Measurements from ENCODE around the gene C2orf68. TPM values are rescaled to one million over a fixed set of nuclear protein-coding genes. Genes with fewer than 3 reads are reported as not detected.
A peak's percentile ranks its signal among the peaks of the same experiment; 100 is the strongest.

The C2orf68 gene
- polyA plus RNA-seq, 3 donors = 24.2 to 32.9 (median 30.7) TPM

- Mint-ChIP-seq H3K4me3 (no peak overlapping the region), H3K36me3 (peaks cover 44 to 59% of the 10 kb centered on the region in 2 donors), H3K27me3 (ENCODE audit: low read depth in 3 of 3) (no peaks in the 10 kb centered on the region), H3K4me1 (peaks cover 28% of the 10 kb centered on the region), H3K9me3 (peaks cover 0 to 4% (median 0%) of the 10 kb centered on the region in 7 donors), H3K27ac (peak overlapping the region in 3 of 7 donors; percentile 36 to 72 (median 49))
- Histone ChIP-seq H3K9ac (ENCODE audit: insufficient read depth, low read length, poor library complexity, severe bottlenecking) (no peak overlapping the region), H2AFZ (ENCODE audit: insufficient read depth, low read depth, low read length, poor library complexity, severe bottlenecking) (no peak overlapping the region), H3K36me3 (replicated peaks in 1 of 2; ENCODE audit: control insufficient read depth in 1 of 2, insufficient read depth in 2 of 2, low read length in 2 of 2) (peaks cover 35 to 56% of the 10 kb centered on the region in 2 donors), H3K27ac (ENCODE audit: low read depth in 1 of 2, low read length in 2 of 2) (no peak overlapping the region), H3K4me3 (replicated peaks in 1 of 3; ENCODE audit: low read depth in 2 of 3, low read length in 3 of 3) (no peak overlapping the region), H3K9me3 (replicated peaks in 1 of 2; ENCODE audit: control insufficient read depth in 1 of 2, insufficient read depth in 1 of 2, low read length in 2 of 2) (no peaks in the 10 kb centered on the region), H3K4me2 (replicated peaks; ENCODE audit: extremely low read depth, low read length, poor library complexity, severe bottlenecking) (no peak overlapping the region), H4K20me1 (ENCODE audit: insufficient read depth, low read length) (no peaks in the 10 kb centered on the region), H3K27me3 (ENCODE audit: control insufficient read depth in 2 of 2, insufficient read depth in 2 of 2, low read length in 2 of 2) (no peaks in the 10 kb centered on the region), H3K79me2 (ENCODE audit: insufficient read depth, low read length) (peaks cover 55% of the 10 kb centered on the region), H3K4me1 (ENCODE audit: control insufficient read depth in 1 of 2, insufficient read depth in 2 of 2, low read length in 2 of 2) (peaks cover 24 to 29% of the 10 kb centered on the region in 2 donors)
- WGBS (ENCODE audit: insufficient coverage) = no CpG with 5 or more reads among the region's 1 CpG
- TF ChIP-seq CTCF (IDR thresholded peaks at IDR 0.05) = no peak
- intact Hi-C loops (cut with micrococcal nuclease) = no loop called here
- no peak for DNase-seq
Measured at GRCh38 chr2:85558160-85558559, 53.7 kb downstream of the C2orf68 start.

- H3K36me3 ChIP-seq (replicated peaks in 1 of 2; ENCODE audit: control insufficient read depth in 1 of 2, insufficient read depth in 2 of 2, low read length in 2 of 2) = peaks cover 43 to 66% of the 10 kb centered on the region in 2 donors
- intact Hi-C loops (cut with micrococcal nuclease) = no loop called here
- H3K4me1 ChIP-seq (ENCODE audit: control insufficient read depth in 1 of 2, insufficient read depth in 2 of 2, low read length in 2 of 2) = peaks cover 16 to 21% of the 10 kb centered on the region in 2 donors
- peaks cover 54 to 69% of the 10 kb centered on the region in 2 donors for H3K36me3 Mint-ChIP-seq
- H3K4me1 Mint-ChIP-seq = peaks cover 26% of the 10 kb centered on the region
- no peak for DNase-seq
- H3K27ac ChIP-seq (ENCODE audit: low read depth in 1 of 2, low read length in 2 of 2) = no peak overlapping the region
- H3K9ac ChIP-seq (ENCODE audit: insufficient read depth, low read length, poor library complexity, severe bottlenecking) = no peak overlapping the region
- no peak overlapping the region for H3K4me3 Mint-ChIP-seq
- 86% methylated on average over 2 of the region's 5 CpGs for WGBS (ENCODE audit: insufficient coverage)
- no peak overlapping the region for H3K4me2 ChIP-seq (replicated peaks; ENCODE audit: extremely low read depth, low read length, poor library complexity, severe bottlenecking)
- no peaks in the 10 kb centered on the region for H3K27me3 Mint-ChIP-seq (ENCODE audit: low read depth in 3 of 3)
- no peaks in the 10 kb centered on the region for H4K20me1 ChIP-seq (ENCODE audit: insufficient read depth, low read length)
- no peaks in the 10 kb centered on the region for H3K9me3 ChIP-seq (replicated peaks in 1 of 2; ENCODE audit: control insufficient read depth in 1 of 2, insufficient read depth in 1 of 2, low read length in 2 of 2)
- H3K27ac Mint-ChIP-seq = no peak overlapping the region
- no peak overlapping the region for H2AFZ ChIP-seq (ENCODE audit: insufficient read depth, low read depth, low read length, poor library complexity, severe bottlenecking)
- H3K4me3 ChIP-seq (replicated peaks in 1 of 3; ENCODE audit: low read depth in 2 of 3, low read length in 3 of 3) = no peak overlapping the region
- no peak for TF ChIP-seq CTCF (IDR thresholded peaks at IDR 0.05)
- peaks cover 55% of the 10 kb centered on the region for H3K79me2 ChIP-seq (ENCODE audit: insufficient read depth, low read length)
- peaks cover 0 to 2% (median 0%) of the 10 kb centered on the region in 7 donors for H3K9me3 Mint-ChIP-seq
- H3K27me3 ChIP-seq (ENCODE audit: control insufficient read depth in 2 of 2, insufficient read depth in 2 of 2, low read length in 2 of 2) = no peaks in the 10 kb centered on the region
Measured at GRCh38 chr2:85557130-85557529, 54.7 kb downstream of the C2orf68 start.

Small RNAs within 50 kb of the gene (small RNA-seq; reads per million reads assigned to genes)
- gene RN7SL126P (ENCODE audit: insufficient read length, low read depth) = not detected

Other genes with a start within 250 kb of the C2orf68 start
- 100 to 1,000 TPM; 474 to 847 (median 631) TPM for gene CAPG, start 201.7 kb downstream of the C2orf68 start, polyA plus RNA-seq
- gene SH2D6, start 193.4 kb downstream of the C2orf68 start, polyA plus RNA-seq = not detected
- 100 to 1,000 TPM in 2 of 3 donors, 10 to 100 TPM in 1; 97.0 to 454 (median 117) TPM for gene MAT2A, start 72.9 kb downstream of the C2orf68 start, polyA plus RNA-seq
- gene GGCX, start 50.6 kb downstream of the C2orf68 start, polyA plus RNA-seq = 10 to 100 TPM; 24.0 to 34.4 (median 32.0) TPM
- 100 to 1,000 TPM; 260 to 761 (median 623) TPM for gene VAMP8, start 34.5 kb downstream of the C2orf68 start, polyA plus RNA-seq
- gene VAMP5, start 27.6 kb downstream of the C2orf68 start, polyA plus RNA-seq = 100 to 1,000 TPM; 154 to 251 (median 171) TPM
- 100 to 1,000 TPM; 254 to 475 (median 382) TPM for gene RNF181, start 16.3 kb downstream of the C2orf68 start, polyA plus RNA-seq
- gene TMEM150A, start 9.4 kb downstream of the C2orf68 start, polyA plus RNA-seq = 10 to 100 TPM; 24.7 to 29.1 (median 26.6) TPM
- 10 to 100 TPM; 46.5 to 48.3 (median 48.0) TPM for gene USP39, start 4.1 kb upstream of the C2orf68 start, polyA plus RNA-seq
- gene SFTPB, start 56.1 kb upstream of the C2orf68 start, polyA plus RNA-seq = under 1 TPM in 2 of 3 donors, not detected in 1; 0.18 to 0.47 TPM
- 10 to 100 TPM in 2 of 3 donors, 1 to 10 TPM in 1; 4.6 to 13.2 (median 11.1) TPM for gene GNLY, start 82.3 kb upstream of the C2orf68 start, polyA plus RNA-seq
- gene ATOH8, start 141.9 kb upstream of the C2orf68 start, polyA plus RNA-seq = 1 to 10 TPM; 2.0 to 3.9 (median 2.1) TPM

All from CD14-positive monocyte (primary cell).